A549 (cell line): ENCODE measurements around the gene MYH6. TPM values are rescaled to one million over a fixed set of nuclear protein-coding genes. Genes with fewer than 3 reads are reported as not detected.

Experiments
- ATAC-seq, 2 experiments: fragments of 200-7000 bp in 1 of 2; fragments of >200 bp in 1 of 2; cut with Nextera tagmentation in 1 of 2; cut with Tn5 transposase in 1 of 2; 3 replicates each; pipeline versions ENCODE4 v1.8.0 to v1.9.1; 2018 to 2020; ENCODE audit warnings: mild to moderate bottlenecking in 1 of 2, moderate library complexity in 1 of 2
- CTCF ChIA-PET: fragments of 300-600 bp; sonication (Branson Sonifier 250); formaldehyde crosslinking; extraction: SDS; loops from one replicate; lab custom pipeline; 2021; ENCODE audit warnings: antibody characterized with exemption, inconsistent platforms; lab: Yijun Ruan, JAX
- POLR2A ChIA-PET: fragments of 350-600 bp; formaldehyde crosslinking; extraction: SDS; loops from one replicate; lab custom pipeline; 2021; ENCODE audit warnings: antibody characterized with exemption, inconsistent platforms; lab: Yijun Ruan, JAX
- DNase-seq, 2 experiments: peaks; one replicate each; pipeline versions ENCODE4 v3.0.0 to v3.0.0-alpha.2; 2011 to 2016; ENCODE audit warnings: low read depth in 1 of 2, low spot score in 1 of 2
- FAIRE-seq: peaks from 2 replicates; lab custom pipeline; 2011; peaks lifted over from hg19 to GRCh38; lab: Jason Lieb, UNC
- H3K27ac ChIP-seq, 2 experiments: fragments of >200 bp; sonication (Bioruptor Twin); formaldehyde crosslinking; 3 replicates each; pipeline ENCODE4 v1.5.1; 2016 to 2017
- H3K4me1 ChIP-seq: fragments of >200 bp; sonication (Bioruptor Twin); formaldehyde crosslinking; 3 replicates; pipeline ENCODE4 v1.6.1; 2016
- H3K4me2 ChIP-seq: fragments of >200 bp; sonication (Bioruptor Twin); formaldehyde crosslinking; 3 replicates; pipeline ENCODE4 v1.6.1; 2016
- H3K4me3 ChIP-seq: fragments of >200 bp; sonication (Bioruptor Twin); formaldehyde crosslinking; 3 replicates; pipeline ENCODE4 v1.5.1; 2016
- H3K9me3 ChIP-seq: fragments of >200 bp; sonication (Bioruptor Twin); formaldehyde crosslinking; 3 replicates; pipeline ENCODE4 v1.6.1; 2016
- BHLHE40 ChIP-seq: IDR thresholded peaks from 2 replicates; pipeline ENCODE4 v1.6.1; 2012; ENCODE audit warnings: low read depth, low read length, inconsistent platforms
- CBX8 ChIP-seq: fragments of 200-600 bp; sonication (generic); IDR thresholded peaks from 2 replicates; pipeline ENCODE4 v1.6.1; 2016
- CEBPB ChIP-seq, 2 experiments: fragments of >200 bp in 1 of 2; sonication (Bioruptor Twin) in 1 of 2; formaldehyde crosslinking in 1 of 2; IDR thresholded peaks; 2 replicates each; pipeline ENCODE4 v1.6.1; 2012 to 2016
- CHD2 ChIP-seq: fragments of 150-350 bp; IDR thresholded peaks from 2 replicates; pipeline ENCODE4 v1.6.1; 2014; ENCODE audit warnings: low read length; ENCODE audit not compliant: partially characterized antibody
- EHMT2 ChIP-seq: fragments of 200-600 bp; sonication (generic); IDR thresholded peaks from 2 replicates; pipeline ENCODE4 v1.6.1; 2016; ENCODE audit warnings: antibody characterized with exemption, low read depth, mild to moderate bottlenecking, moderate library complexity
- EP300 ChIP-seq, 2 experiments: fragments of >200 bp; sonication (Bioruptor Twin); formaldehyde crosslinking; IDR thresholded peaks; 2 replicates in 1 of 2; 3 replicates in 1 of 2; pipeline ENCODE4 v1.6.1; 2016 to 2017
- ESRRA ChIP-seq: fragments of 150-350 bp; IDR thresholded peaks from 2 replicates; pipeline ENCODE4 v1.6.1; 2014; ENCODE audit warnings: mild to moderate bottlenecking, low read length, borderline replicate concordance
- FOSL2 ChIP-seq, 2 experiments: fragments of 450-650 bp in 1 of 2; fragments of >200 bp in 1 of 2; sonication (Bioruptor Twin) in 1 of 2; formaldehyde crosslinking; IDR thresholded peaks; 2 replicates each; pipeline versions ENCODE4 v1.5.0 to v1.6.1; 2016 to 2020; ENCODE audit warnings: mild to moderate bottlenecking in 1 of 2, moderate library complexity in 1 of 2
- FOXS1 ChIP-seq: fragments of 250-450 bp; sonication (Bioruptor Pico); IDR thresholded peaks from 2 replicates; pipeline ENCODE4 v1.5.0; 2020; ENCODE audit warnings: mild to moderate bottlenecking, moderate library complexity
- GATA3 ChIP-seq: IDR thresholded peaks from 2 replicates; pipeline ENCODE4 v1.6.1; 2012; ENCODE audit warnings: borderline replicate concordance
- HOXB13 ChIP-seq: fragments of 250-450 bp; sonication (Bioruptor Pico); IDR thresholded peaks from 2 replicates; pipeline ENCODE4 v1.5.0; 2020; ENCODE audit warnings: low read depth, mild to moderate bottlenecking, moderate library complexity
- HOXB5 ChIP-seq: fragments of 250-450 bp; sonication (Bioruptor Pico); IDR thresholded peaks from 2 replicates; pipeline ENCODE4 v1.5.0; 2020; ENCODE audit warnings: mild to moderate bottlenecking, moderate library complexity
- JUNB ChIP-seq: fragments of >200 bp; sonication (Bioruptor Twin); formaldehyde crosslinking; IDR thresholded peaks from 2 replicates; pipeline ENCODE4 v1.6.1; 2016
- KDM5A ChIP-seq: fragments of 200-600 bp; sonication (generic); IDR thresholded peaks from 2 replicates; pipeline ENCODE4 v1.6.1; 2016; ENCODE audit warnings: antibody characterized with exemption, mild to moderate bottlenecking
- NFE2L2 ChIP-seq: fragments of 150-350 bp; conservative IDR thresholded peaks from 2 replicates; pipeline ENCODE4 v1.6.1; 2014; ENCODE audit warnings: low read length
- NPAS2 ChIP-seq: fragments of 250-450 bp; sonication (Bioruptor Pico); IDR thresholded peaks from 2 replicates; pipeline ENCODE4 v1.8.0; 2022; ENCODE audit warnings: mild to moderate bottlenecking, moderate library complexity, borderline replicate concordance
- PHF8 ChIP-seq: fragments of 200-600 bp; sonication (generic); IDR thresholded peaks from 2 replicates; pipeline ENCODE4 v1.6.1; 2016; ENCODE audit warnings: low read depth, mild to moderate bottlenecking, antibody characterized with exemption, moderate library complexity, borderline replicate concordance
- POLR2AphosphoS2 ChIP-seq: conservative IDR thresholded peaks from 2 replicates; pipeline ENCODE4 v1.6.1; 2012; ENCODE audit warnings: low read length, improper control_type of control experiment, inconsistent platforms
- RARB ChIP-seq: fragments of 250-450 bp; sonication (Bioruptor Pico); IDR thresholded peaks from 2 replicates; pipeline ENCODE4 v1.8.0; 2021; ENCODE audit warnings: mild to moderate bottlenecking, moderate library complexity
- TFCP2L1 ChIP-seq: fragments of 250-450 bp; sonication (Bioruptor Pico); IDR thresholded peaks from 2 replicates; pipeline ENCODE4 v1.5.0; 2021; ENCODE audit warnings: mild to moderate bottlenecking
- ZFP36 ChIP-seq: fragments of 450-650 bp; IDR thresholded peaks from 2 replicates; pipeline ENCODE4 v1.6.1; 2014; ENCODE audit warnings: borderline replicate concordance; ENCODE audit not compliant: partially characterized antibody
- ZNF302 ChIP-seq: fragments of 250-450 bp; sonication (Bioruptor Pico); IDR thresholded peaks from 2 replicates; pipeline ENCODE4 v1.9.0; 2021; ENCODE audit warnings: inconsistent platforms, mild to moderate bottlenecking, moderate library complexity
- WGBS: methylation state at CpG from one replicate; pipeline ENCODE4 v1.1.6; 2017; ENCODE audit errors: missing lambda C conversion rate; 5-methylcytosine and 5-hydroxymethylcytosine counted together
- polyA plus RNA-seq, 4 experiments: library from polyadenylated mRNA; depleted of rRNA in 3 of 4; stranded (reverse); fragments of >200 nt; fragmentation: RNase III in 1 of 4; extraction: RNeasy Plus Mini Kit Qiagen cat#74134 plus additional on column Dnase treatment in 1 of 4; gene quantifications; 2 replicates in 3 of 4; 3 replicates in 1 of 4; pipeline ENCODE4 v1.2.3, GENCODE V29; 2011 to 2017
- TF ChIP-seq, protein P1 (sequence below): IDR thresholded peaks from 2 replicates; pipeline ENCODE4 v1.6.1; 2012; ENCODE audit warnings: low read depth, borderline replicate concordance
- TF ChIP-seq, protein P2 (sequence below): fragments of 250-450 bp; sonication (Bioruptor Pico); IDR thresholded peaks from 2 replicates; pipeline ENCODE4 v1.5.0; 2021; ENCODE audit warnings: mild to moderate bottlenecking, moderate library complexity, borderline replicate concordance
- TF ChIP-seq, protein P3 (sequence below): fragments of >200 bp; sonication (Bioruptor Twin); formaldehyde crosslinking; IDR thresholded peaks from 3 replicates; pipeline ENCODE4 v1.6.1; 2016
- TF ChIP-seq, protein P4 (sequence below): fragments of >200 bp; sonication (Bioruptor Twin); formaldehyde crosslinking; IDR thresholded peaks from 3 replicates; pipeline ENCODE4 v1.5.1; 2016
- TF ChIP-seq, protein P5 (sequence below): fragments of 450-650 bp; IDR thresholded peaks from 2 replicates; pipeline ENCODE4 v1.6.1; 2014; ENCODE audit warnings: antibody characterized with exemption
- TF ChIP-seq, protein P6 (sequence below): fragments of >200 bp; sonication (Bioruptor Twin); formaldehyde crosslinking; IDR thresholded peaks from 2 replicates; pipeline ENCODE4 v1.6.1; 2016

The MYH6 gene
- polyA plus RNA-seq, 2 of the 4 experiments (the other 2 are of a cell fraction) = not detected

DNA sequence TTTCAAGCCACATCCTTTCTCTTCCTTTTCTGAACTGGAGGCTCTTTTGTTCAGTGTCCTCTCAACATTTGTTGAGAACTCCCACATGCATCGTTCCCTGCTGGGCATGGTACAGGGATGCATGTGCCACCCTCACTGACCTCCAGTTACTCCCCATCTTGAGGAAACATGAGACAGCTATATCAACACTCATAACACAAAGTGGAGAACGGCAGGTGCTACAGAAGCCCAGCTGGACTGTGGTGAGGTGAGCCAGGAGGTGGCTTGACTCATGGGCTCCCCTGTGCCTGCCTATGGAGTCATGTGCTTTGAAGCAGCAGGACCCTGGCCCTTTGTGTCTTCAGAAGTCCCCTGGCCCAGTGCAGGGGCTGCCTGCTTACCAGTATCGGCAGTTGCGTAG, 9.7 kb downstream of the MYH6 start:
- TF ChIP-seq, protein P1, sequence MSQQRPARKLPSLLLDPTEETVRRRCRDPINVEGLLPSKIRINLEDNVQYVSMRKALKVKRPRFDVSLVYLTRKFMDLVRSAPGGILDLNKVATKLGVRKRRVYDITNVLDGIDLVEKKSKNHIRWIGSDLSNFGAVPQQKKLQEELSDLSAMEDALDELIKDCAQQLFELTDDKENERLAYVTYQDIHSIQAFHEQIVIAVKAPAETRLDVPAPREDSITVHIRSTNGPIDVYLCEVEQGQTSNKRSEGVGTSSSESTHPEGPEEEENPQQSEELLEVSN = no peak
- TF ChIP-seq, protein P2, sequence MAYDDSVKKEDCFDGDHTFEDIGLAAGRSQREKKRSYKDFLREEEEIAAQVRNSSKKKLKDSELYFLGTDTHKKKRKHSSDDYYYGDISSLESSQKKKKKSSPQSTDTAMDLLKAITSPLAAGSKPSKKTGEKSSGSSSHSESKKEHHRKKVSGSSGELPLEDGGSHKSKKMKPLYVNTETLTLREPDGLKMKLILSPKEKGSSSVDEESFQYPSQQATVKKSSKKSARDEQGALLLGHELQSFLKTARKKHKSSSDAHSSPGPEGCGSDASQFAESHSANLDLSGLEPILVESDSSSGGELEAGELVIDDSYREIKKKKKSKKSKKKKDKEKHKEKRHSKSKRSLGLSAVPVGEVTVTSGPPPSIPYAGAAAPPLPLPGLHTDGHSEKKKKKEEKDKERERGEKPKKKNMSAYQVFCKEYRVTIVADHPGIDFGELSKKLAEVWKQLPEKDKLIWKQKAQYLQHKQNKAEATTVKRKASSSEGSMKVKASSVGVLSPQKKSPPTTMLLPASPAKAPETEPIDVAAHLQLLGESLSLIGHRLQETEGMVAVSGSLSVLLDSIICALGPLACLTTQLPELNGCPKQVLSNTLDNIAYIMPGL = no peak
- no peak for TF ChIP-seq TFCP2L1 (CRISPR knock-in tag)
- TF ChIP-seq NPAS2 (CRISPR knock-in tag) = no peak
- TF ChIP-seq JUNB = no peak
- no peak for TF ChIP-seq NFE2L2
- TF ChIP-seq FOXS1 (CRISPR knock-in tag) = no peak
- TF ChIP-seq, protein P3, sequence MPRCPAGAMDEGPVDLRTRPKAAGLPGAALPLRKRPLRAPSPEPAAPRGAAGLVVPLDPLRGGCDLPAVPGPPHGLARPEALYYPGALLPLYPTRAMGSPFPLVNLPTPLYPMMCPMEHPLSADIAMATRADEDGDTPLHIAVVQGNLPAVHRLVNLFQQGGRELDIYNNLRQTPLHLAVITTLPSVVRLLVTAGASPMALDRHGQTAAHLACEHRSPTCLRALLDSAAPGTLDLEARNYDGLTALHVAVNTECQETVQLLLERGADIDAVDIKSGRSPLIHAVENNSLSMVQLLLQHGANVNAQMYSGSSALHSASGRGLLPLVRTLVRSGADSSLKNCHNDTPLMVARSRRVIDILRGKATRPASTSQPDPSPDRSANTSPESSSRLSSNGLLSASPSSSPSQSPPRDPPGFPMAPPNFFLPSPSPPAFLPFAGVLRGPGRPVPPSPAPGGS = no peak
- no peak for TF ChIP-seq ZNF302
- no peak for TF ChIP-seq CBX8
- no peak for TF ChIP-seq HOXB5 (CRISPR knock-in tag)
- TF ChIP-seq, protein P4, sequence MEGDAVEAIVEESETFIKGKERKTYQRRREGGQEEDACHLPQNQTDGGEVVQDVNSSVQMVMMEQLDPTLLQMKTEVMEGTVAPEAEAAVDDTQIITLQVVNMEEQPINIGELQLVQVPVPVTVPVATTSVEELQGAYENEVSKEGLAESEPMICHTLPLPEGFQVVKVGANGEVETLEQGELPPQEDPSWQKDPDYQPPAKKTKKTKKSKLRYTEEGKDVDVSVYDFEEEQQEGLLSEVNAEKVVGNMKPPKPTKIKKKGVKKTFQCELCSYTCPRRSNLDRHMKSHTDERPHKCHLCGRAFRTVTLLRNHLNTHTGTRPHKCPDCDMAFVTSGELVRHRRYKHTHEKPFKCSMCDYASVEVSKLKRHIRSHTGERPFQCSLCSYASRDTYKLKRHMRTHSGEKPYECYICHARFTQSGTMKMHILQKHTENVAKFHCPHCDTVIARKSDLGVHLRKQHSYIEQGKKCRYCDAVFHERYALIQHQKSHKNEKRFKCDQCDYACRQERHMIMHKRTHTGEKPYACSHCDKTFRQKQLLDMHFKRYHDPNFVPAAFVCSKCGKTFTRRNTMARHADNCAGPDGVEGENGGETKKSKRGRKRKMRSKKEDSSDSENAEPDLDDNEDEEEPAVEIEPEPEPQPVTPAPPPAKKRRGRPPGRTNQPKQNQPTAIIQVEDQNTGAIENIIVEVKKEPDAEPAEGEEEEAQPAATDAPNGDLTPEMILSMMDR = no peak
- no peak for TF ChIP-seq ZFP36
- no peak for TF ChIP-seq EHMT2
- DNase-seq (no peak), ATAC-seq (no peak), FAIRE-seq (no peak)
- Histone ChIP-seq H3K4me1 (no peaks in the 10 kb centered on the region), H3K4me2 (no peak overlapping the region), H3K4me3 (no peak overlapping the region), H3K9me3 (no peaks in the 10 kb centered on the region), H3K27ac (no peak overlapping the region)
- ChIA-PET CTCF (interaction anchor here (12.5 kb wide), 1 partner anchor 18 kb away, joined by 106 read pairs; the partner anchor contains the start of gene CMTM5), POLR2A (no interaction called here)
- 47% methylated on average over 4 of the region's 4 CpGs for WGBS

DNA sequence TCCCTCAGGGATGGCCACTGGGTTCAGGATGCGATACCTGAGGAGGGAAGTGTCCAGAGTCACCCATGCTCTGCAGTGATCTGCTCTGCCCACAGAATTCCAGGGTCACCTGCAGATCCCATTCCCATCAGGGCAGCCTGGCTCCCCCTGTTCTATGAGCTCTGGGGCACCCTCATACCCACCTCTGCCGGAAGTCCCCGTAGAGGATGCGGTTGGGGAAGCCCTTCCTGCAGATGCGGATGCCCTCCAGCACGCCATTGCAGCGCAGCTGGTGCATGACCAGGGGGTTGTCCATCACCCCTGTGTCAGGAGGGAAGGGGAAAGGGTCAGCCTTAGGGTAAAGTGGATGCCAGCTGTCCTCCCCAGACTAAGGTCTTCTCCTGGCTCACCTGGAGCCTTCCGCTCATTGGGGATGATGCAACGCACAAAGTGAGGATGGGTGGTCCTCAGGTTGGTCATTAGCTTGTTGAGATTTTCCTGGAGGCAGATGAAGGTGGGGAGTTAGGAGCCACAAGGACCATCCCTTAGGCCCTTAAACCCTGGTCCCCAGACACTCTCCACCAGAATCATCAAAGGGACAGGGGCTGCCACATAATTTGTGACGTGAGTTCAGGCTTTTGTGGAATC, 11.2 kb downstream of the MYH6 start:
- H3K27ac ChIP-seq = no peak overlapping the region
- ATAC-seq (no peak), FAIRE-seq (no peak), DNase-seq (no peak)
- no peak overlapping the region for H3K4me3 ChIP-seq
- ChIA-PET POLR2A (no interaction called here), CTCF (interaction anchor here (1.7 to 12.5 kb wide), 2 partner anchors 17 to 68 kb away, joined by 4 to 106 read pairs; partner anchors contain the start of gene CMTM5)
- H3K4me2 ChIP-seq = no peak overlapping the region
- TF ChIP-seq POLR2AphosphoS2 (no peak), EP300 (IDR thresholded peaks at IDR 0.05) (no peak), BHLHE40 (no peak), ZFP36 (no peak), ESRRA (no peak), TFCP2L1 (CRISPR knock-in tag) (no peak), FOSL2 (IDR thresholded peaks at IDR 0.05) (no peak), FOSL2 (CRISPR knock-in tag; IDR thresholded peaks at IDR 0.05) (no peak), PHF8 (no peak), GATA3 (no peak), CEBPB (IDR thresholded peaks at IDR 0.05) (no peak), HOXB13 (CRISPR knock-in tag) (no peak), CHD2 (no peak), KDM5A (no peak), RARB (no peak)
- TF ChIP-seq, protein P5, sequence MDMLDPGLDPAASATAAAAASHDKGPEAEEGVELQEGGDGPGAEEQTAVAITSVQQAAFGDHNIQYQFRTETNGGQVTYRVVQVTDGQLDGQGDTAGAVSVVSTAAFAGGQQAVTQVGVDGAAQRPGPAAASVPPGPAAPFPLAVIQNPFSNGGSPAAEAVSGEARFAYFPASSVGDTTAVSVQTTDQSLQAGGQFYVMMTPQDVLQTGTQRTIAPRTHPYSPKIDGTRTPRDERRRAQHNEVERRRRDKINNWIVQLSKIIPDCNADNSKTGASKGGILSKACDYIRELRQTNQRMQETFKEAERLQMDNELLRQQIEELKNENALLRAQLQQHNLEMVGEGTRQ = no peak
- TF ChIP-seq, protein P2 = no peak
- TF ChIP-seq, protein P6, sequence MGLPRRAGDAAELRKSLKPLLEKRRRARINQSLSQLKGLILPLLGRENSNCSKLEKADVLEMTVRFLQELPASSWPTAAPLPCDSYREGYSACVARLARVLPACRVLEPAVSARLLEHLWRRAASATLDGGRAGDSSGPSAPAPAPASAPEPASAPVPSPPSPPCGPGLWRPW = no peak
- WGBS = 56% methylated on average over 6 of the region's 10 CpGs
- H3K9me3 ChIP-seq = no peaks in the 10 kb centered on the region
- H3K4me1 ChIP-seq = no peaks in the 10 kb centered on the region
